ACHN (cell line): ENCODE results near the gene WDR62.
"Not testable (repeated sequence)": the region's sequence is repeated elsewhere in the genome, so short reads cannot be mapped to it uniquely, and the experiment has no call there.

ENCODE experiments used
- DNase-seq: peaks from one replicate; pipeline ENCODE4 v3.0.0-alpha.2; 2015
- in situ Hi-C: cut with HindIII; loops from 2 replicates; pipeline ENCODE4 v1.10.0; 2017; ENCODE audit warnings: low sequenced_read_pairs, low pct_ligation_motif_present, low pct_unique_long_range_greater_than_20kb

WDR62 gene

GRCh38 chr19:36068810-36069499 lies 14.3 kb downstream of the WDR62 start:
- DNase-seq, in situ Hi-C loops: not testable (repeated sequence)

- in situ Hi-C loops: no loop called here
Observed at GRCh38 chr19:36072081-36072480, 17.4 kb downstream of the WDR62 start.

GRCh38 chr19:36073121-36073876 lies 18.6 kb downstream of the WDR62 start:
- no peak for DNase-seq

More at GRCh38 chr19:36072081-36072480, 17.4 kb downstream of the WDR62 start:
- no peak for DNase-seq

GRCh38 chr19:36079389-36079945 lies 24.8 kb downstream of the WDR62 start:
- in situ Hi-C loops: no loop called here
- DNase-seq: no peak

More at GRCh38 chr19:36073121-36073876, 18.6 kb downstream of the WDR62 start:
- in situ Hi-C loops: no loop called here

GRCh38 chr19:36081385-36081784 lies 26.7 kb downstream of the WDR62 start:
- in situ Hi-C loops: no loop called here
- DNase-seq: no peak

GRCh38 chr19:36081894-36082293 lies 27.2 kb downstream of the WDR62 start:
- DNase-seq: no peak
- in situ Hi-C loops: no loop called here

- in situ Hi-C loops: no loop called here
- DNase-seq: no peak
Observed at GRCh38 chr19:36082916-36083315, 28.2 kb downstream of the WDR62 start.

DNA sequence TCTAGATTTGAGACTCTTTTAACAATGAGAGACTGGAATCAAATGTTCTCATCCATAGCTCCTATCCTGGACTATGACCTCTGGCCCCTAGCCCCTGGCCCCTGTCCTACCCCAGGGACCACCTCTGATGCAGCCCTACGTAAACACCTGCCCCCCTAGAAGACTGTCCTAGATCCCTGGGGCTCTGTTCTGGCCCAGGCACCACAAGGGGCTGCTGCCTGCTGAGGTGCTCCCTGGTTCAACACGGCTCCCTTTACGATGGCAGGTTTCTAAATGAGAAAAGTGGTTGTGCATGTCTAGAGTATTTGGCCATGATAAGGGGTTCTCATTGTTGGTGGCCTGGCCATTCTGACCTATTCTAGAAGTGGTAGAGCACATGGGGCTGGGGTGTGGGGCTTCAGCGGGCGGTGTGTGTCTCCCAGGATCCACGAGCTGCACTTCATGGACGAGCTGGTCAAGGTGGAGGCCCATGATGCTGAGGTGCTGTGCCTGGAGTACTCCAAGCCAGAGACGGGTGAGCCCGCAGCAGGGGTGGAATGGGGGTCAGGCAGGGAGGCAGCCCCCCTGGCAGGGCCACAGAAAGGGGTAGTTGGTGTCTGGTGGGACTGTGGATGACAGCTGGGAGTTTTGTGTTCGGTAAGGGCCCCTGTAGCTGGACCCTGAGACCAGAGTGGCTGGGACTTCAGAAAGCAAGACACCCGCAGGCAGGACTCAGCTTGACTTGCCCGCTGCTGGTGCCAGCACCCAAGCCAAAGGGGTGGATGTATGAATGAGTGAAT lies 29.7 kb downstream of the WDR62 start:
- in situ Hi-C loops: no loop called here
- DNase-seq: no peak

- no peak for DNase-seq
- in situ Hi-C loops: no loop called here
Observed at GRCh38 chr19:36086326-36086725, 31.6 kb downstream of the WDR62 start.

DNA sequence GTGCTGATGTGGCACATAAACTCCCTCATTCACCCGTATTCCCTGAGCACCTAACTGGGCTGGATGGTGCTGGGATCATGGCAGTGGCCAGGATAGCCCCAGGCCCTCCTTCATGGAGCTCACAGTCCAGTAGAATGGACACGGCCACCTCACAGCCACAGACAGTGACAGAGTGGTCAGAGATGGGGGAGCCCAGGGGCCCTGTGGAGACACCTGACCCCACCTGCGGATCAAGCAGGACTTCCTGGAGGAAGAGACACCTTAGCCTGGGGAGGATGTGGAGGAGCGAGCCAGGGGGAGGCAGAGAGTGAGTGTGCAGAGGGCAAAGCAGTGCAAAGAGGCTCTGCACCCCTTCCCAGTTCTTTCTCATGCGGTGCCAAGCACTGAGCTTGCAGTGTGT lies 35.1 kb downstream of the WDR62 start:
- in situ Hi-C loops: no loop called here
- DNase-seq: no peak

DNA sequence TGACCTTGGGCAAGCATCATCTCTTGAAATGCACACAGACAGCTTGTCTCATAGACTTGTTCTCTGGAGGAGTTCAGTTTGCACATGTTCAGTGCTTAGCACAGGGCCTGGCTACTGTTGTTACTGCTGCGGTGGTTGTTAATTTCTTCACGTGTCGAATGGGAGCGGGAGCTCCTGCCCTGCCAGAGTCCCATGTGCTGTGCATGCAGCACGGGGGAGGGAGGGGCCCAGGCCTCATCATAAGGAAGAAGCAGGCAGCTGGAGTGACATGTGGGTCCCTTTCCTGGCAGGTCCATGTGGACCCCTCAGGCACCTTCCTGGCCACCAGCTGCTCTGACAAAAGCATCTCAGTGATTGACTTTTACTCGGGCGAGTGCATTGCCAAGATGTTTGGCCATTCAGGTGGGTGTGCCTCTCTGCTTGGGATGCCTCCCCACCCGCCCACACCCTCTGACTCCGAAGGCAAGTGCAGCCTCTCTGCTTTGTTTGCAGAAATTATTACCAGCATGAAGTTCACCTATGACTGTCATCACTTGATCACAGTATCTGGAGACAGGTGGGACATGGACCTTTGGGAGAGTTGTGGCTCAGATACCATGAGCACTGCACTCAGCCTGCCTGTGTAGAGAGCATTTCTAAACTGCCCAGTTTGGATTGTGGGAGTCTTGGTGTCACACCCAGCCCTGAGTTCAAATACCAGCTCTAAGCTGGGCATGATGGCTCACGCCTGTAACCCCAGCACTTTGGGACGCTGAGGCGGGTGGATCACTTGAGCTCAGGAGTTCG lies 36.4 kb downstream of the WDR62 start:
- in situ Hi-C loops: no loop called here
- DNase-seq: no peak

- DNase-seq: no peak
- in situ Hi-C loops: no loop called here
Observed at GRCh38 chr19:36092566-36092965, 37.9 kb downstream of the WDR62 start.

- no peak for DNase-seq
- in situ Hi-C loops: no loop called here
Observed at GRCh38 chr19:36093146-36093662, 38.5 kb downstream of the WDR62 start.

GRCh38 chr19:36093687-36094086 lies 39.0 kb downstream of the WDR62 start:
- no peak for DNase-seq
- in situ Hi-C loops: no loop called here

DNA sequence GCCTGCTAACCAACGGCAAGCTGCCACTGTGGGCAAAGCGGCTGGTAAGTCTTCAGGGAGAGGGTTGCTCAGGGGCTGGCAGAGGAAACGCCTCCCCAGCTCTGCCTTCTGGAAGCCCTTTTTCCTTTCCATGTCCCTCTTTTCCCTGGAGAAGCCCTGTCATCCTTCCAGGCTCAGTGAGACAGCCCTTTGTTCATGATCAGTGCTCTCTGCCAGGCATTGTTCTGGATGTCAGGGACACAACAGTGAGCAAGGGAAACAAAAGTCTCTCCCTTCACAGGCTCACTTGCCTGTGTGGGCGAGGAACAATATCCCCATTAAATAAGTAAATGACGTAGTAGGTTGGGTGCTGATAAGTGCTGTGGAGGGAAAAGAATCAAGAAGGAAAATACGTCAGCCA lies 42.3 kb downstream of the WDR62 start:
- in situ Hi-C loops: no loop called here
- DNase-seq: no peak

DNA sequence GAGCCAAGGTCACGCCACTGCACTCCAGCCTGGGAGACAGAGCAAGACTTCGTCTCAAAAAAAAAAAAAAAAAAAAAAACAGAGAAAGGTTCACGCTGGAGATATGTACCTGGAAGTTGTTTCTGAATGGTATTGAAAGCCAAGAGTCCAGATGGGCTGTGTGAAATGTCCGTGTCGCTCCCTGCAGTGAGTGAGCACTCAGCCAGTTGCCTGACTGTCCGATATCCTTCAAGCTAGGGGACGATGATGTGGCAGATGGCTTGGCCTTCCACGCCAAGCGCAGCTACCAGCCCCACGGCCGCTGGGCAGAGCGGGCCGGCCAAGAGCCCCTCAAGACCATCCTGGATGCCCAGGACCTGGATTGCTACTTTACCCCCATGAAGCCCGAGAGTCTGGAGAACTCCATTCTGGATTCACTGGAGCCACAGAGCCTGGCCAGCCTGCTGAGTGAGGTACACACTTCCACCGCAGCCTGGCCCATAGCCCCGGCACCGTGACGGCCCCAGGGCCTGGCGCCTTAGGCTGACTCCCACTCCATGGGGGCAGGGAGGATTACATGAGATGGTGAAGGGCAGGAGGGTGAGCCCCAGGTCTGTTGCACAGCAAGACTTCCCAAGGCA lies 44.6 kb downstream of the WDR62 start:
- in situ Hi-C loops: no loop called here
- DNase-seq: no peak

DNA sequence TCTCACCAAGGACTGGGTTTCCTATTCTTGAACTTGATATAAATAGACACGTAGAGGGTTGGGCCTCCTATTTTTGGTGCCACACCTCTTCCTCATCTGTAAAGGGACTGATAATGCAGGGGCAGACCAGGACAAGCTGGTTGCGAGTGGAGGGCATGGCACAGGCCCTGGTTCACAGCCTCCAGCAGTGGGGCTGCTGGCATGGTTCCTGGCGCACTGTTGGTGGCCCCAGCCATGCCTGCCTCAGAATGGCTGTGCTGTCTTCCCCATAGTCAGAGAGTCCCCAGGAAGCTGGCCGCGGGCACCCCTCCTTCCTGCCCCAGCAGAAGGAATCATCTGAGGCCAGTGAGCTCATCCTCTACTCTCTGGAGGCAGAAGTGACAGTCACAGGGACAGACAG lies 45.8 kb downstream of the WDR62 start:
- in situ Hi-C loops: no loop called here
- no peak for DNase-seq
